Mammary epithelial cell (primary cell): ENCODE measurements around the gene RNF157.

Experiments used
- CTCF ChIP-seq, 2 donors: IDR thresholded peaks in 1 of 2; conservative IDR thresholded peaks in 1 of 2; 2 replicates each; pipeline ENCODE4 v1.5.1; 2011 to 2012; ENCODE audit warnings: inconsistent platforms in 2 of 2, low read length in 2 of 2, mild to moderate bottlenecking in 2 of 2, control low read depth in 1 of 2, low read depth in 1 of 2; ENCODE audit not compliant: insufficient read depth in 1 of 2; ENCODE audit errors: extremely low read depth in 1 of 2
- EZH2 ChIP-seq: IDR thresholded peaks from 2 replicates; pipeline ENCODE4 v1.6.1; 2012; ENCODE audit warnings: low read length, inconsistent platforms, borderline replicate concordance

DNA sequence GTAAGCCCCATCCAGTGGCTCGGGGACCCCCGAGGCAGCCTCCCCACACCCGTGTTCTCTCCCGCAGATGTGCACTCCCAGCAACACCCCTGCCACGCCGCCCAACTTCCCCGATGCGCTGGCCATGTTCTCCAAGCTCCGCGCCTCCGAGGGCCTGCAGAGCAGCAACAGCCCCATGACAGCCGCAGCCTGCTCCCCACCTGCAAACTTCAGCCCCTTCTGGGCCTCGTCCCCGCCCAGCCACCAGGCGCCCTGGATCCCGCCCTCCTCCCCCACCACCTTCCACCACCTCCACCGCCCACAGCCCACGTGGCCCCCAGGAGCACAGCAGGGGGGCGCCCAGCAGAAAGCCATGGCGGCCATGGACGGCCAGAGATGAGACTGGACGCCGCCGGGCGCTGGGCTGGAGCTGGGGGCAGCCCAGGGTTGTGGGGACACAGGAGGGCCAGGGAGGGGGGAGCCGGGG lies 29.9 kb upstream of the RNF157 start:
- TF ChIP-seq CTCF (conservative IDR thresholded peaks at IDR 0.05 in 1 of 2, IDR thresholded peaks at IDR 0.05 in 1 of 2; ENCODE audit: extremely low read depth in 1 of 2, insufficient read depth in 1 of 2, low read depth in 1 of 2, low read length in 2 of 2) (no peak), EZH2 (no peak)
